WTC11 (cell line): ENCODE results near the gene CAVIN1. TPM values are rescaled to one million over a fixed set of nuclear protein-coding genes. Genes with fewer than 3 reads are reported as not detected.

ENCODE experiments used
- CREM ChIP-seq: sonication (generic); formaldehyde crosslinking; IDR thresholded peaks from 2 replicates; pipeline ENCODE4 v1.8.1; 2022; ENCODE audit warnings: mild to moderate bottlenecking, missing genetic modification reagents, moderate library complexity
- EMX1 ChIP-seq: fragments of 250-450 bp; sonication (Bioruptor Pico); IDR thresholded peaks from 2 replicates; pipeline ENCODE4 v1.8.0; 2021; ENCODE audit warnings: mild to moderate bottlenecking
- FOXJ3 ChIP-seq: sonication (generic); formaldehyde crosslinking; IDR thresholded peaks from 2 replicates; pipeline ENCODE4 v1.9.0; 2021; ENCODE audit warnings: missing genetic modification reagents, mild to moderate bottlenecking, borderline replicate concordance
- FOXP1 ChIP-seq: sonication (generic); formaldehyde crosslinking; IDR thresholded peaks from 2 replicates; pipeline ENCODE4 v1.8.0; 2022; ENCODE audit warnings: missing genetic modification reagents, mild to moderate bottlenecking, moderate library complexity, borderline replicate concordance
- GABPB1 ChIP-seq: sonication (generic); formaldehyde crosslinking; IDR thresholded peaks from 2 replicates; pipeline ENCODE4 v1.8.1; 2023; ENCODE audit warnings: mild to moderate bottlenecking, missing genetic modification reagents
- KAT7 ChIP-seq: sonication (generic); formaldehyde crosslinking; IDR thresholded peaks from 2 replicates; pipeline ENCODE4 v1.8.1; 2023; ENCODE audit warnings: missing genetic modification reagents, mild to moderate bottlenecking, borderline replicate concordance
- MYBL2 ChIP-seq: sonication (generic); formaldehyde crosslinking; IDR thresholded peaks from 2 replicates; pipeline ENCODE4 v1.8.1; 2023; ENCODE audit warnings: mild to moderate bottlenecking, moderate library complexity, missing genetic modification reagents
- NFE2L1 ChIP-seq: sonication (generic); formaldehyde crosslinking; IDR thresholded peaks from 2 replicates; pipeline ENCODE4 v1.8.1; 2023; ENCODE audit warnings: missing genetic modification reagents
- NR1H2 ChIP-seq: sonication (generic); formaldehyde crosslinking; IDR thresholded peaks from 2 replicates; pipeline ENCODE4 v1.9.0; 2021; ENCODE audit warnings: mild to moderate bottlenecking, moderate library complexity, missing genetic modification reagents
- RELA ChIP-seq: sonication (generic); formaldehyde crosslinking; IDR thresholded peaks from 2 replicates; pipeline ENCODE4 v1.8.1; 2022; ENCODE audit warnings: missing genetic modification reagents, mild to moderate bottlenecking, borderline replicate concordance
- RORB ChIP-seq: fragments of 250-450 bp; sonication (Bioruptor Pico); IDR thresholded peaks from 2 replicates; pipeline ENCODE4 v1.9.0; 2021; ENCODE audit warnings: mild to moderate bottlenecking
- TEAD1 ChIP-seq: sonication (generic); formaldehyde crosslinking; IDR thresholded peaks from 2 replicates; pipeline ENCODE4 v1.8.0; 2022; ENCODE audit warnings: mild to moderate bottlenecking, missing genetic modification reagents
- TEAD4 ChIP-seq: sonication (generic); formaldehyde crosslinking; IDR thresholded peaks from 2 replicates; pipeline ENCODE4 v1.8.0; 2022; ENCODE audit warnings: mild to moderate bottlenecking, missing genetic modification reagents
- ZNF121 ChIP-seq: sonication (generic); formaldehyde crosslinking; IDR thresholded peaks from 2 replicates; pipeline ENCODE4 v1.8.0; 2023; ENCODE audit warnings: missing genetic modification reagents
- ZNF416 ChIP-seq: fragments of 250-450 bp; sonication (Bioruptor Pico); IDR thresholded peaks from 2 replicates; pipeline ENCODE4 v1.9.0; 2021; ENCODE audit warnings: mild to moderate bottlenecking, inconsistent platforms
- total RNA-seq: library from RNA; stranded (reverse); gene quantifications from 3 replicates; pipeline ENCODE4 v1.2.3, GENCODE V29; 2021
- TF ChIP-seq, protein P1 (sequence below): sonication (generic); formaldehyde crosslinking; conservative IDR thresholded peaks from 2 replicates; pipeline ENCODE4 v1.8.1; 2023; ENCODE audit warnings: mild to moderate bottlenecking, low read depth, missing genetic modification reagents, moderate library complexity
- TF ChIP-seq, protein P2 (sequence below): fragments of 250-450 bp; sonication (Bioruptor Pico); IDR thresholded peaks from 2 replicates; pipeline ENCODE4 v1.9.0; 2021; ENCODE audit warnings: moderate library complexity, mild to moderate bottlenecking, inconsistent platforms, borderline replicate concordance
- TF ChIP-seq, protein P3 (sequence below): sonication (generic); formaldehyde crosslinking; IDR thresholded peaks from 2 replicates; pipeline ENCODE4 v1.8.0; 2023; ENCODE audit warnings: missing genetic modification reagents, mild to moderate bottlenecking, borderline replicate concordance
- TF ChIP-seq, protein P4 (sequence below): fragments of 250-450 bp; sonication (Bioruptor Pico); IDR thresholded peaks from 2 replicates; pipeline ENCODE4 v1.9.0; 2021; ENCODE audit warnings: mild to moderate bottlenecking
- TF ChIP-seq, protein P5 (sequence below): sonication (generic); formaldehyde crosslinking; IDR thresholded peaks from 2 replicates; pipeline ENCODE4 v1.8.1; 2022; ENCODE audit warnings: mild to moderate bottlenecking, missing genetic modification reagents, moderate library complexity, borderline replicate concordance
- TF ChIP-seq, protein P6 (sequence below): sonication (generic); formaldehyde crosslinking; IDR thresholded peaks from 2 replicates; pipeline ENCODE4 v1.8.0; 2022; ENCODE audit warnings: mild to moderate bottlenecking, missing genetic modification reagents
- TF ChIP-seq, protein P7 (sequence below): sonication (generic); formaldehyde crosslinking; IDR thresholded peaks from 2 replicates; pipeline ENCODE4 v1.8.0; 2022; ENCODE audit warnings: mild to moderate bottlenecking, missing genetic modification reagents
- TF ChIP-seq, protein P8 (sequence below): sonication (generic); formaldehyde crosslinking; IDR thresholded peaks from 2 replicates; pipeline ENCODE4 v1.8.1; 2022; ENCODE audit warnings: mild to moderate bottlenecking, moderate library complexity, missing genetic modification reagents

Gene CAVIN1
- total RNA-seq, 1 experiment from 2014 or later = 24.6 TPM

DNA sequence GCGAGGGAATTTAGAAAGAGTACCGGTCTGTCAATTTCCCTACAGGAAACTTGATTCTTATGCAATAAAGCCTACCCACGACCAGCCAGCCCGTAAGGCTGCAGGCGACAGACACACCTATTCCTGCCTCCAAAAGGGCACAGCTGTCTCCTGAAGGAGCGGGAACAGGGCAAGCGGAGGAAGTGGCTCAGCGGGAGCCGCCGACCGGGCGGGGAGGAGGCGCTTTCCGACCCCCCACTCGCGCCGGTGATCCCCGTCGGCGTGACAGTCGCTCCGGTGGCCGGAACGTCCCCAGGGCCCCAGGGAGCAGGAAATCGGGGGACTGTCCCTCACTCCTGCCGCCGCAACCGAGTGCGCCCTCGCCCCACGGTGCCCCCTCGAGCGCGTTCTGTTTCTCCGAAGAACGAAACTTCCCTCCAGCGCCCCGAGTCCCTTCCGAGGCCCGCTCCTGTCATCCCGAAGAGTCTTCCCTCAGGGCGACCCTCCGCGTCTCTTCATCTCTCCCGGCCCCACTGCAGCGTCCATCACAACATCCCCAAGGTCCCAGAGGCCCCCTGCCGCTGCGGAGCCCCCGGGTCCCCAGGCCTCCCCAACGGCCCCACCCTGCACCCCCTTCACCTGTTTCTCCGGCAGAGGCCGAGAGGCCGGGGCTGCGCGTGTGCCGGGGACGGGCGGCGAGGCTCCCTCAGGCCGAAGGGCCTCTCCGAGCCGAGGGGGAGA lies 35.2 kb downstream of the CAVIN1 start (continued):
- TF ChIP-seq, protein P1, sequence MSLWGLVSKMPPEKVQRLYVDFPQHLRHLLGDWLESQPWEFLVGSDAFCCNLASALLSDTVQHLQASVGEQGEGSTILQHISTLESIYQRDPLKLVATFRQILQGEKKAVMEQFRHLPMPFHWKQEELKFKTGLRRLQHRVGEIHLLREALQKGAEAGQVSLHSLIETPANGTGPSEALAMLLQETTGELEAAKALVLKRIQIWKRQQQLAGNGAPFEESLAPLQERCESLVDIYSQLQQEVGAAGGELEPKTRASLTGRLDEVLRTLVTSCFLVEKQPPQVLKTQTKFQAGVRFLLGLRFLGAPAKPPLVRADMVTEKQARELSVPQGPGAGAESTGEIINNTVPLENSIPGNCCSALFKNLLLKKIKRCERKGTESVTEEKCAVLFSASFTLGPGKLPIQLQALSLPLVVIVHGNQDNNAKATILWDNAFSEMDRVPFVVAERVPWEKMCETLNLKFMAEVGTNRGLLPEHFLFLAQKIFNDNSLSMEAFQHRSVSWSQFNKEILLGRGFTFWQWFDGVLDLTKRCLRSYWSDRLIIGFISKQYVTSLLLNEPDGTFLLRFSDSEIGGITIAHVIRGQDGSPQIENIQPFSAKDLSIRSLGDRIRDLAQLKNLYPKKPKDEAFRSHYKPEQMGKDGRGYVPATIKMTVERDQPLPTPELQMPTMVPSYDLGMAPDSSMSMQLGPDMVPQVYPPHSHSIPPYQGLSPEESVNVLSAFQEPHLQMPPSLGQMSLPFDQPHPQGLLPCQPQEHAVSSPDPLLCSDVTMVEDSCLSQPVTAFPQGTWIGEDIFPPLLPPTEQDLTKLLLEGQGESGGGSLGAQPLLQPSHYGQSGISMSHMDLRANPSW (CRISPR knock-in tag) = no peak
- TF ChIP-seq RORB (CRISPR knock-in tag) = no peak
- TF ChIP-seq, protein P2, sequence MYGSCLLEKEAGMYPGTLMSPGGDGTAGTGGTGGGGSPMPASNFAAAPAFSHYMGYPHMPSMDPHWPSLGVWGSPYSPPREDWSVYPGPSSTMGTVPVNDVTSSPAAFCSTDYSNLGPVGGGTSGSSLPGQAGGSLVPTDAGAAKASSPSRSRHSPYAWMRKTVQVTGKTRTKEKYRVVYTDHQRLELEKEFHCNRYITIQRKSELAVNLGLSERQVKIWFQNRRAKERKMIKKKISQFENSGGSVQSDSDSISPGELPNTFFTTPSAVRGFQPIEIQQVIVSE = no peak
- no peak for TF ChIP-seq TEAD1
- TF ChIP-seq, protein P3, sequence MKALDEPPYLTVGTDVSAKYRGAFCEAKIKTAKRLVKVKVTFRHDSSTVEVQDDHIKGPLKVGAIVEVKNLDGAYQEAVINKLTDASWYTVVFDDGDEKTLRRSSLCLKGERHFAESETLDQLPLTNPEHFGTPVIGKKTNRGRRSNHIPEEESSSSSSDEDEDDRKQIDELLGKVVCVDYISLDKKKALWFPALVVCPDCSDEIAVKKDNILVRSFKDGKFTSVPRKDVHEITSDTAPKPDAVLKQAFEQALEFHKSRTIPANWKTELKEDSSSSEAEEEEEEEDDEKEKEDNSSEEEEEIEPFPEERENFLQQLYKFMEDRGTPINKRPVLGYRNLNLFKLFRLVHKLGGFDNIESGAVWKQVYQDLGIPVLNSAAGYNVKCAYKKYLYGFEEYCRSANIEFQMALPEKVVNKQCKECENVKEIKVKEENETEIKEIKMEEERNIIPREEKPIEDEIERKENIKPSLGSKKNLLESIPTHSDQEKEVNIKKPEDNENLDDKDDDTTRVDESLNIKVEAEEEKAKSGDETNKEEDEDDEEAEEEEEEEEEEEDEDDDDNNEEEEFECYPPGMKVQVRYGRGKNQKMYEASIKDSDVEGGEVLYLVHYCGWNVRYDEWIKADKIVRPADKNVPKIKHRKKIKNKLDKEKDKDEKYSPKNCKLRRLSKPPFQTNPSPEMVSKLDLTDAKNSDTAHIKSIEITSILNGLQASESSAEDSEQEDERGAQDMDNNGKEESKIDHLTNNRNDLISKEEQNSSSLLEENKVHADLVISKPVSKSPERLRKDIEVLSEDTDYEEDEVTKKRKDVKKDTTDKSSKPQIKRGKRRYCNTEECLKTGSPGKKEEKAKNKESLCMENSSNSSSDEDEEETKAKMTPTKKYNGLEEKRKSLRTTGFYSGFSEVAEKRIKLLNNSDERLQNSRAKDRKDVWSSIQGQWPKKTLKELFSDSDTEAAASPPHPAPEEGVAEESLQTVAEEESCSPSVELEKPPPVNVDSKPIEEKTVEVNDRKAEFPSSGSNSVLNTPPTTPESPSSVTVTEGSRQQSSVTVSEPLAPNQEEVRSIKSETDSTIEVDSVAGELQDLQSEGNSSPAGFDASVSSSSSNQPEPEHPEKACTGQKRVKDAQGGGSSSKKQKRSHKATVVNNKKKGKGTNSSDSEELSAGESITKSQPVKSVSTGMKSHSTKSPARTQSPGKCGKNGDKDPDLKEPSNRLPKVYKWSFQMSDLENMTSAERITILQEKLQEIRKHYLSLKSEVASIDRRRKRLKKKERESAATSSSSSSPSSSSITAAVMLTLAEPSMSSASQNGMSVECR = peak; percentile 75; the same call in 1 of the 2 replicates
- TF ChIP-seq NR1H2 (CRISPR knock-in tag) = no peak
- TF ChIP-seq, protein P4, sequence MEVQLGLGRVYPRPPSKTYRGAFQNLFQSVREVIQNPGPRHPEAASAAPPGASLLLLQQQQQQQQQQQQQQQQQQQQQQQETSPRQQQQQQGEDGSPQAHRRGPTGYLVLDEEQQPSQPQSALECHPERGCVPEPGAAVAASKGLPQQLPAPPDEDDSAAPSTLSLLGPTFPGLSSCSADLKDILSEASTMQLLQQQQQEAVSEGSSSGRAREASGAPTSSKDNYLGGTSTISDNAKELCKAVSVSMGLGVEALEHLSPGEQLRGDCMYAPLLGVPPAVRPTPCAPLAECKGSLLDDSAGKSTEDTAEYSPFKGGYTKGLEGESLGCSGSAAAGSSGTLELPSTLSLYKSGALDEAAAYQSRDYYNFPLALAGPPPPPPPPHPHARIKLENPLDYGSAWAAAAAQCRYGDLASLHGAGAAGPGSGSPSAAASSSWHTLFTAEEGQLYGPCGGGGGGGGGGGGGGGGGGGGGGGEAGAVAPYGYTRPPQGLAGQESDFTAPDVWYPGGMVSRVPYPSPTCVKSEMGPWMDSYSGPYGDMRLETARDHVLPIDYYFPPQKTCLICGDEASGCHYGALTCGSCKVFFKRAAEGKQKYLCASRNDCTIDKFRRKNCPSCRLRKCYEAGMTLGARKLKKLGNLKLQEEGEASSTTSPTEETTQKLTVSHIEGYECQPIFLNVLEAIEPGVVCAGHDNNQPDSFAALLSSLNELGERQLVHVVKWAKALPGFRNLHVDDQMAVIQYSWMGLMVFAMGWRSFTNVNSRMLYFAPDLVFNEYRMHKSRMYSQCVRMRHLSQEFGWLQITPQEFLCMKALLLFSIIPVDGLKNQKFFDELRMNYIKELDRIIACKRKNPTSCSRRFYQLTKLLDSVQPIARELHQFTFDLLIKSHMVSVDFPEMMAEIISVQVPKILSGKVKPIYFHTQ = no peak
- no peak for TF ChIP-seq FOXJ3 (CRISPR knock-in tag)
- TF ChIP-seq NFE2L1 (CRISPR knock-in tag) = no peak
- TF ChIP-seq MYBL2 = peak; percentile 23; the same call in 1 of the 2 replicates
- no peak for TF ChIP-seq TEAD4 (CRISPR knock-in tag)
- no peak for TF ChIP-seq GABPB1 (CRISPR knock-in tag)
- TF ChIP-seq, protein P5, sequence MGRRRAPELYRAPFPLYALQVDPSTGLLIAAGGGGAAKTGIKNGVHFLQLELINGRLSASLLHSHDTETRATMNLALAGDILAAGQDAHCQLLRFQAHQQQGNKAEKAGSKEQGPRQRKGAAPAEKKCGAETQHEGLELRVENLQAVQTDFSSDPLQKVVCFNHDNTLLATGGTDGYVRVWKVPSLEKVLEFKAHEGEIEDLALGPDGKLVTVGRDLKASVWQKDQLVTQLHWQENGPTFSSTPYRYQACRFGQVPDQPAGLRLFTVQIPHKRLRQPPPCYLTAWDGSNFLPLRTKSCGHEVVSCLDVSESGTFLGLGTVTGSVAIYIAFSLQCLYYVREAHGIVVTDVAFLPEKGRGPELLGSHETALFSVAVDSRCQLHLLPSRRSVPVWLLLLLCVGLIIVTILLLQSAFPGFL = no peak
- TF ChIP-seq ZNF416 (CRISPR knock-in tag) = no peak
- TF ChIP-seq RELA (CRISPR knock-in tag) = 0 out of 2 replicates have a peak, but pooled peaks have one; percentile 44
- TF ChIP-seq ZNF121 = no peak
- peak; percentile 70 for TF ChIP-seq CREM
- 0 out of 2 replicates have a peak, but pooled peaks have one; percentile 95 for TF ChIP-seq KAT7 (CRISPR knock-in tag)
- no peak for TF ChIP-seq FOXP1
- TF ChIP-seq, protein P6, sequence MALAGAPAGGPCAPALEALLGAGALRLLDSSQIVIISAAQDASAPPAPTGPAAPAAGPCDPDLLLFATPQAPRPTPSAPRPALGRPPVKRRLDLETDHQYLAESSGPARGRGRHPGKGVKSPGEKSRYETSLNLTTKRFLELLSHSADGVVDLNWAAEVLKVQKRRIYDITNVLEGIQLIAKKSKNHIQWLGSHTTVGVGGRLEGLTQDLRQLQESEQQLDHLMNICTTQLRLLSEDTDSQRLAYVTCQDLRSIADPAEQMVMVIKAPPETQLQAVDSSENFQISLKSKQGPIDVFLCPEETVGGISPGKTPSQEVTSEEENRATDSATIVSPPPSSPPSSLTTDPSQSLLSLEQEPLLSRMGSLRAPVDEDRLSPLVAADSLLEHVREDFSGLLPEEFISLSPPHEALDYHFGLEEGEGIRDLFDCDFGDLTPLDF (CRISPR knock-in tag) = no peak
- TF ChIP-seq, protein P7, sequence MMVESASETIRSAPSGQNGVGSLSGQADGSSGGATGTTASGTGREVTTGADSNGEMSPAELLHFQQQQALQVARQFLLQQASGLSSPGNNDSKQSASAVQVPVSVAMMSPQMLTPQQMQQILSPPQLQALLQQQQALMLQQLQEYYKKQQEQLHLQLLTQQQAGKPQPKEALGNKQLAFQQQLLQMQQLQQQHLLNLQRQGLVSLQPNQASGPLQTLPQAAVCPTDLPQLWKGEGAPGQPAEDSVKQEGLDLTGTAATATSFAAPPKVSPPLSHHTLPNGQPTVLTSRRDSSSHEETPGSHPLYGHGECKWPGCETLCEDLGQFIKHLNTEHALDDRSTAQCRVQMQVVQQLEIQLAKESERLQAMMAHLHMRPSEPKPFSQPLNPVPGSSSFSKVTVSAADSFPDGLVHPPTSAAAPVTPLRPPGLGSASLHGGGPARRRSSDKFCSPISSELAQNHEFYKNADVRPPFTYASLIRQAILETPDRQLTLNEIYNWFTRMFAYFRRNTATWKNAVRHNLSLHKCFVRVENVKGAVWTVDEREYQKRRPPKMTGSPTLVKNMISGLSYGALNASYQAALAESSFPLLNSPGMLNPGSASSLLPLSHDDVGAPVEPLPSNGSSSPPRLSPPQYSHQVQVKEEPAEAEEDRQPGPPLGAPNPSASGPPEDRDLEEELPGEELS (CRISPR knock-in tag) = 0 out of 2 replicates have a peak, but pooled peaks have one; percentile 44
- TF ChIP-seq EMX1 = no peak
- TF ChIP-seq, protein P8, sequence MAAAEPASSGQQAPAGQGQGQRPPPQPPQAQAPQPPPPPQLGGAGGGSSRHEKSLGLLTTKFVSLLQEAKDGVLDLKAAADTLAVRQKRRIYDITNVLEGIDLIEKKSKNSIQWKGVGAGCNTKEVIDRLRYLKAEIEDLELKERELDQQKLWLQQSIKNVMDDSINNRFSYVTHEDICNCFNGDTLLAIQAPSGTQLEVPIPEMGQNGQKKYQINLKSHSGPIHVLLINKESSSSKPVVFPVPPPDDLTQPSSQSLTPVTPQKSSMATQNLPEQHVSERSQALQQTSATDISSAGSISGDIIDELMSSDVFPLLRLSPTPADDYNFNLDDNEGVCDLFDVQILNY (CRISPR knock-in tag) = peak; percentile 71
